ENCODE measurements around the gene KHNYN.
"Not testable (repeated sequence)": the region's sequence is repeated elsewhere in the genome, so short reads cannot be mapped to it uniquely, and the experiment has no call there.

KHNYN gene
- total RNA-seq, result 145 to 450 (median 215) reads per million in 3 experiments

GRCh38 chr14:24429395-24430142 lies at the start of gene KHNYN, which contains the start of gene CBLN3:
Gene KHNYN, plus strand, starts transcription at chr14:24429954. Its CDS starts 777 bp downstream, at chr14:24430731.
Gene CBLN3, minus strand, starts transcription at chr14:24429668. Its CDS starts 614 bp downstream, at chr14:24429054.
- peak; percentile 85 for DNase-seq

- DNase-seq, result no peak
Observed at GRCh38 chr14:24381363-24382063, 48.2 kb upstream of the KHNYN start.

GRCh38 chr14:24382064-24382371 lies 47.7 kb upstream of the KHNYN start:
- no peak for DNase-seq

- DNase-seq, result no peak
Observed at GRCh38 chr14:24384169-24384568, 45.6 kb upstream of the KHNYN start.

- no peak for DNase-seq
Observed at GRCh38 chr14:24385524-24385923, 44.2 kb upstream of the KHNYN start.

- no peak for DNase-seq
Observed at GRCh38 chr14:24387009-24387345, 42.8 kb upstream of the KHNYN start.

- not testable (repeated sequence) for DNase-seq
Observed at GRCh38 chr14:24387579-24387978, 42.2 kb upstream of the KHNYN start.

- no peak for DNase-seq
Observed at GRCh38 chr14:24388474-24389179, 41.1 kb upstream of the KHNYN start.

- DNase-seq, result no peak
Observed at GRCh38 chr14:24389226-24389848, 40.4 kb upstream of the KHNYN start.

- no peak for DNase-seq
Observed at GRCh38 chr14:24390701-24391468, 38.9 kb upstream of the KHNYN start.

GRCh38 chr14:24392325-24393091 lies 37.2 kb upstream of the KHNYN start:
- no peak for DNase-seq

- DNase-seq, result no peak
Observed at GRCh38 chr14:24394275-24394674, 35.5 kb upstream of the KHNYN start.

- no peak for DNase-seq
Observed at GRCh38 chr14:24395609-24396582, 33.9 kb upstream of the KHNYN start.

GRCh38 chr14:24397639-24398292 lies 32.0 kb upstream of the KHNYN start:
- DNase-seq, result no peak

- DNase-seq, result no peak
Observed at GRCh38 chr14:24398293-24398652, 31.5 kb upstream of the KHNYN start.

GRCh38 chr14:24398653-24399446 lies 30.9 kb upstream of the KHNYN start, which contains the start of gene NYNRIN:
Gene NYNRIN, plus strand, starts transcription at chr14:24399003. Its CDS starts 244 bp downstream, at chr14:24399247.
- peak; percentile 9 for DNase-seq

- DNase-seq, result no peak
Observed at GRCh38 chr14:24399447-24399822, 30.3 kb upstream of the KHNYN start.

- no peak for DNase-seq
Observed at GRCh38 chr14:24399999-24400718, 29.6 kb upstream of the KHNYN start.

All from central memory CD4-positive, alpha-beta T cell (primary cell).